B cell (primary cell): ENCODE data around the gene CALCA.

Source experiments
- CTCF ChIP-seq: fragments of 200-600 bp; IDR thresholded peaks from one replicate; pipeline ENCODE4 v1.8.0; 2022; ENCODE audit warnings: antibody characterized with exemption, mild to moderate bottlenecking
- EZH2 ChIP-seq: IDR thresholded peaks from 2 replicates; pipeline ENCODE4 v1.6.1; 2012; ENCODE audit warnings: borderline replicate concordance, low read depth, mild to moderate bottlenecking, moderate library complexity, low read length; ENCODE audit not compliant: insufficient read depth, poor library complexity, severe bottlenecking

GRCh38 chr11:14932447-14932846, 39.7 kb downstream of the CALCA start:
- TF ChIP-seq CTCF (no peak), EZH2 (no peak)
